HEK293 (cell line): ENCODE measurements around the gene TMED9.

Experiments
- GLI4 ChIP-seq: fragments of 450-650 bp; formaldehyde crosslinking; IDR thresholded peaks from 2 replicates; pipeline ENCODE4 v1.5.1; 2016; ENCODE audit warnings: missing biosample characterization, missing genetic modification characterization
- GLIS1 ChIP-seq: fragments of 450-650 bp; formaldehyde crosslinking; IDR thresholded peaks from 2 replicates; pipeline ENCODE4 v1.5.1; 2016; ENCODE audit warnings: missing biosample characterization, missing genetic modification characterization
- RBAK ChIP-seq: fragments of 450-650 bp; formaldehyde crosslinking; IDR thresholded peaks from 2 replicates; pipeline ENCODE4 v1.5.1; 2016; ENCODE audit warnings: missing biosample characterization, missing genetic modification characterization
- TCF7L2 ChIP-seq: IDR thresholded peaks from 2 replicates; pipeline ENCODE4 v1.6.1; 2011; ENCODE audit warnings: low read depth, mild to moderate bottlenecking, inconsistent platforms, low read length, moderate library complexity, borderline replicate concordance
- YY2 ChIP-seq: fragments of 450-650 bp; formaldehyde crosslinking; IDR thresholded peaks from 2 replicates; pipeline ENCODE4 v1.5.1; 2016; ENCODE audit warnings: missing biosample characterization, missing genetic modification characterization
- ZBTB48 ChIP-seq: fragments of 450-650 bp; formaldehyde crosslinking; IDR thresholded peaks from 2 replicates; pipeline ENCODE4 v1.5.1; 2016; ENCODE audit warnings: missing biosample characterization, missing genetic modification characterization
- ZEB2 ChIP-seq: fragments of 450-650 bp; formaldehyde crosslinking; IDR thresholded peaks from 2 replicates; pipeline ENCODE4 v1.5.1; 2016; ENCODE audit warnings: missing biosample characterization, missing genetic modification characterization
- ZFP41 ChIP-seq: fragments of 450-650 bp; formaldehyde crosslinking; IDR thresholded peaks from 2 replicates; pipeline ENCODE4 v1.5.1; 2016; ENCODE audit warnings: missing biosample characterization, missing genetic modification characterization, borderline replicate concordance
- ZNF211 ChIP-seq: fragments of 450-650 bp; formaldehyde crosslinking; IDR thresholded peaks from 2 replicates; pipeline ENCODE4 v1.5.1; 2016; ENCODE audit warnings: low read depth, missing biosample characterization, missing genetic modification characterization
- ZNF324 ChIP-seq: fragments of 450-650 bp; formaldehyde crosslinking; IDR thresholded peaks from 2 replicates; pipeline ENCODE4 v1.5.1; 2016; ENCODE audit warnings: missing biosample characterization, missing genetic modification characterization
- ZNF350 ChIP-seq: fragments of 450-650 bp; formaldehyde crosslinking; IDR thresholded peaks from 2 replicates; pipeline ENCODE4 v1.5.0; 2017; ENCODE audit warnings: missing biosample characterization, mild to moderate bottlenecking, missing genetic modification characterization
- ZNF426 ChIP-seq: fragments of 450-650 bp; formaldehyde crosslinking; IDR thresholded peaks from 2 replicates; pipeline ENCODE4 v1.5.1; 2017; ENCODE audit warnings: missing biosample characterization, missing genetic modification characterization, mild to moderate bottlenecking, inconsistent platforms, moderate library complexity
- ZNF561 ChIP-seq: fragments of 450-650 bp; IDR thresholded peaks from 2 replicates; pipeline ENCODE4 v1.5.1; 2018; ENCODE audit warnings: missing biosample characterization, missing genetic modification characterization, borderline replicate concordance
- ZNF585B ChIP-seq: fragments of 450-650 bp; formaldehyde crosslinking; IDR thresholded peaks from 2 replicates; pipeline ENCODE4 v1.5.1; 2016; ENCODE audit warnings: missing biosample characterization, missing genetic modification characterization
- ZNF600 ChIP-seq: fragments of 450-650 bp; formaldehyde crosslinking; IDR thresholded peaks from 2 replicates; pipeline ENCODE4 v1.5.1; 2016; ENCODE audit warnings: missing biosample characterization, missing genetic modification characterization
- ZNF654 ChIP-seq: fragments of 450-650 bp; formaldehyde crosslinking; IDR thresholded peaks from 2 replicates; pipeline ENCODE4 v1.5.1; 2016; ENCODE audit warnings: low read depth, missing biosample characterization, missing genetic modification characterization
- ZNF791 ChIP-seq: fragments of 450-650 bp; formaldehyde crosslinking; IDR thresholded peaks from 2 replicates; pipeline ENCODE4 v1.5.1; 2016; ENCODE audit warnings: missing biosample characterization, missing genetic modification characterization
- TF ChIP-seq, protein P1 (sequence below): fragments of 450-650 bp; formaldehyde crosslinking; IDR thresholded peaks from 2 replicates; pipeline ENCODE4 v1.5.1; 2016; ENCODE audit warnings: missing biosample characterization, missing genetic modification characterization
- TF ChIP-seq, protein P2 (sequence below): fragments of 450-650 bp; formaldehyde crosslinking; IDR thresholded peaks from 2 replicates; pipeline ENCODE4 v1.5.1; 2016; ENCODE audit warnings: missing biosample characterization, missing genetic modification characterization
- TF ChIP-seq, protein P3 (sequence below): fragments of 450-650 bp; formaldehyde crosslinking; IDR thresholded peaks from 2 replicates; pipeline ENCODE4 v1.5.1; 2016; ENCODE audit warnings: missing biosample characterization, missing genetic modification characterization
- TF ChIP-seq, protein P4 (sequence below): fragments of 450-650 bp; formaldehyde crosslinking; conservative IDR thresholded peaks from 2 replicates; pipeline ENCODE4 v1.5.1; 2016; ENCODE audit warnings: low read depth, missing biosample characterization, missing genetic modification characterization
- TF ChIP-seq, protein P5 (sequence below): fragments of 450-650 bp; formaldehyde crosslinking; IDR thresholded peaks from 2 replicates; pipeline ENCODE4 v1.5.1; 2016; ENCODE audit warnings: missing biosample characterization, missing genetic modification characterization, borderline replicate concordance

Gene TMED9

DNA sequence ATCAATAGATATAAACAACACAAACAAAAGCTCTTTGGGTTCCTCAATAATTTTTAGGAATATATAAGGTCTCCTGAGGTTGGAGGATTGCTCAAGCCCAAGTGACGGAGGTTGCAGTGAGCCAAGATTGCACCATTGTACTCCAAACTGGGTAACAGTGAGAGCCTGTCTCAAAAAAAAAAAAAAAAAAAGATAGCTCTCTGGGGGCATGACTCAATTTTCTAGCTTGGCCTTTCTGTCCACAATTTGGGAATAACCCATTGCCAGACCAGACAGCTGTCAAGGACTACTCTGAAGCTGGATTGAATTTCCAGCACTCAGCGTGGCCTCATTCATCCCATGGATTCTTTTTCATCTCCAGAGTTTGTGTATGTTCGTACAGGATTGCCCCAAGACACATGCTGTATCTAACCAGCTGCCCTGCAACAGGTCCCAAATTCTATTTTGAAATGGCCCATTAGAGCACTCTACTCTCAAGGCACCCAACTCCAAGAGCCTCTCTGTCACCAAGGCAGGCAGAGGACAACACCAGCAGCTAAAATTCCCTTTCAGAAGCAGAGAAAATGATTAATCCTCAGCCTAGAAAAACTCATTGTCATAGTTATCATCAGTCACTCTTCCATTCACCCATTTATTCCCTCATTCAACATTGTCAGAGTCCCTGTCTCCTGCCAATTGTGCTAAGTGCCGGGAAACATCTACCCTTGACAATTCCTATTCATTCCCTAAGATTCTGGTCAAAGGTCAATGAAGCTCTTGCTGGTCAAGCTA lies 46.3 kb upstream of the TMED9 start (continued):
- TF ChIP-seq ZFP41 (tag by site-specific recombination) (no peak), YY2 (no peak), RBAK (tag by site-specific recombination) (no peak), ZNF350 (no peak), GLIS1 (tag by site-specific recombination) (no peak), ZEB2 (tag by site-specific recombination) (peak; percentile 79), GLI4 (no peak), ZNF654 (tag by site-specific recombination) (no peak), ZNF600 (tag by site-specific recombination) (peak; percentile 73), ZNF585B (tag by site-specific recombination) (no peak), ZNF211 (tag by site-specific recombination) (no peak), ZNF791 (tag by site-specific recombination) (no peak), ZNF426 (no peak), ZBTB48 (tag by site-specific recombination) (no peak), TCF7L2 (no peak), ZNF561 (tag by site-specific recombination) (no peak), ZNF324 (peak; percentile 64; the same call in 1 of the 2 replicates)
- TF ChIP-seq, protein P1, sequence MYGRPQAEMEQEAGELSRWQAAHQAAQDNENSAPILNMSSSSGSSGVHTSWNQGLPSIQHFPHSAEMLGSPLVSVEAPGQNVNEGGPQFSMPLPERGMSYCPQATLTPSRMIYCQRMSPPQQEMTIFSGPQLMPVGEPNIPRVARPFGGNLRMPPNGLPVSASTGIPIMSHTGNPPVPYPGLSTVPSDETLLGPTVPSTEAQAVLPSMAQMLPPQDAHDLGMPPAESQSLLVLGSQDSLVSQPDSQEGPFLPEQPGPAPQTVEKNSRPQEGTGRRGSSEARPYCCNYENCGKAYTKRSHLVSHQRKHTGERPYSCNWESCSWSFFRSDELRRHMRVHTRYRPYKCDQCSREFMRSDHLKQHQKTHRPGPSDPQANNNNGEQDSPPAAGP: no peak
- TF ChIP-seq, protein P2, sequence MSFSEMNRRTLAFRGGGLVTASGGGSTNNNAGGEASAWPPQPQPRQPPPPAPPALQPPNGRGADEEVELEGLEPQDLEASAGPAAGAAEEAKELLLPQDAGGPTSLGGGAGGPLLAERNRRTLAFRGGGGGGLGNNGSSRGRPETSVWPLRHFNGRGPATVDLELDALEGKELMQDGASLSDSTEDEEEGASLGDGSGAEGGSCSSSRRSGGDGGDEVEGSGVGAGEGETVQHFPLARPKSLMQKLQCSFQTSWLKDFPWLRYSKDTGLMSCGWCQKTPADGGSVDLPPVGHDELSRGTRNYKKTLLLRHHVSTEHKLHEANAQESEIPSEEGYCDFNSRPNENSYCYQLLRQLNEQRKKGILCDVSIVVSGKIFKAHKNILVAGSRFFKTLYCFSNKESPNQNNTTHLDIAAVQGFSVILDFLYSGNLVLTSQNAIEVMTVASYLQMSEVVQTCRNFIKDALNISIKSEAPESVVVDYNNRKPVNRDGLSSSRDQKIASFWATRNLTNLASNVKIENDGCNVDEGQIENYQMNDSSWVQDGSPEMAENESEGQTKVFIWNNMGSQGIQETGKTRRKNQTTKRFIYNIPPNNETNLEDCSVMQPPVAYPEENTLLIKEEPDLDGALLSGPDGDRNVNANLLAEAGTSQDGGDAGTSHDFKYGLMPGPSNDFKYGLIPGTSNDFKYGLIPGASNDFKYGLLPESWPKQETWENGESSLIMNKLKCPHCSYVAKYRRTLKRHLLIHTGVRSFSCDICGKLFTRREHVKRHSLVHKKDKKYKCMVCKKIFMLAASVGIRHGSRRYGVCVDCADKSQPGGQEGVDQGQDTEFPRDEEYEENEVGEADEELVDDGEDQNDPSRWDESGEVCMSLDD: no peak
- TF ChIP-seq, protein P3, sequence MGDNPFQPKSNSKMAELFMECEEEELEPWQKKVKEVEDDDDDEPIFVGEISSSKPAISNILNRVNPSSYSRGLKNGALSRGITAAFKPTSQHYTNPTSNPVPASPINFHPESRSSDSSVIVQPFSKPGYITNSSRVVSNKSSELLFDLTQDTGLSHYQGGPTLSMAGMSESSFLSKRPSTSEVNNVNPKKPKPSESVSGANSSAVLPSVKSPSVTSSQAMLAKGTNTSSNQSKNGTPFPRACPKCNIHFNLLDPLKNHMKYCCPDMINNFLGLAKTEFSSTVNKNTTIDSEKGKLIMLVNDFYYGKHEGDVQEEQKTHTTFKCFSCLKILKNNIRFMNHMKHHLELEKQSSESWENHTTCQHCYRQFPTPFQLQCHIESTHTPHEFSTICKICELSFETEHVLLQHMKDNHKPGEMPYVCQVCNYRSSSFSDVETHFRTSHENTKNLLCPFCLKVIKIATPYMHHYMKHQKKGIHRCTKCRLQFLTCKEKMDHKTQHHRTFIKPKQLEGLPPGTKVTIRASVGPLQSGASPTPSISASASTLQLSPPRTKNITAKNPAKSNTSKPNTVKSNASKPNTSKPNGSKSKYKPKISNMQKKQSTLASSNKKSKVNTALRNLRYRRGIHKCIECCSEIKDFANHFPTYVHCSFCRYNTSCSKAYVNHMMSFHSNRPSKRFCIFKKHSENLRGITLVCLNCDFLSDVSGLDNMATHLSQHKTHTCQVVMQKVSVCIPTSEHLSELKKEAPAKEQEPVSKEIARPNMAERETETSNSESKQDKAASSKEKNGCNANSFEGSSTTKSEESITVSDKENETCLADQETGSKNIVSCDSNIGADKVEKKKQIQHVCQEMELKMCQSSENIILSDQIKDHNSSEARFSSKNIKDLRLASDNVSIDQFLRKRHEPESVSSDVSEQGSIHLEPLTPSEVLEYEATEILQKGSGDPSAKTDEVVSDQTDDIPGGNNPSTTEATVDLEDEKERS (tag by site-specific recombination): no peak
- TF ChIP-seq, protein P4, sequence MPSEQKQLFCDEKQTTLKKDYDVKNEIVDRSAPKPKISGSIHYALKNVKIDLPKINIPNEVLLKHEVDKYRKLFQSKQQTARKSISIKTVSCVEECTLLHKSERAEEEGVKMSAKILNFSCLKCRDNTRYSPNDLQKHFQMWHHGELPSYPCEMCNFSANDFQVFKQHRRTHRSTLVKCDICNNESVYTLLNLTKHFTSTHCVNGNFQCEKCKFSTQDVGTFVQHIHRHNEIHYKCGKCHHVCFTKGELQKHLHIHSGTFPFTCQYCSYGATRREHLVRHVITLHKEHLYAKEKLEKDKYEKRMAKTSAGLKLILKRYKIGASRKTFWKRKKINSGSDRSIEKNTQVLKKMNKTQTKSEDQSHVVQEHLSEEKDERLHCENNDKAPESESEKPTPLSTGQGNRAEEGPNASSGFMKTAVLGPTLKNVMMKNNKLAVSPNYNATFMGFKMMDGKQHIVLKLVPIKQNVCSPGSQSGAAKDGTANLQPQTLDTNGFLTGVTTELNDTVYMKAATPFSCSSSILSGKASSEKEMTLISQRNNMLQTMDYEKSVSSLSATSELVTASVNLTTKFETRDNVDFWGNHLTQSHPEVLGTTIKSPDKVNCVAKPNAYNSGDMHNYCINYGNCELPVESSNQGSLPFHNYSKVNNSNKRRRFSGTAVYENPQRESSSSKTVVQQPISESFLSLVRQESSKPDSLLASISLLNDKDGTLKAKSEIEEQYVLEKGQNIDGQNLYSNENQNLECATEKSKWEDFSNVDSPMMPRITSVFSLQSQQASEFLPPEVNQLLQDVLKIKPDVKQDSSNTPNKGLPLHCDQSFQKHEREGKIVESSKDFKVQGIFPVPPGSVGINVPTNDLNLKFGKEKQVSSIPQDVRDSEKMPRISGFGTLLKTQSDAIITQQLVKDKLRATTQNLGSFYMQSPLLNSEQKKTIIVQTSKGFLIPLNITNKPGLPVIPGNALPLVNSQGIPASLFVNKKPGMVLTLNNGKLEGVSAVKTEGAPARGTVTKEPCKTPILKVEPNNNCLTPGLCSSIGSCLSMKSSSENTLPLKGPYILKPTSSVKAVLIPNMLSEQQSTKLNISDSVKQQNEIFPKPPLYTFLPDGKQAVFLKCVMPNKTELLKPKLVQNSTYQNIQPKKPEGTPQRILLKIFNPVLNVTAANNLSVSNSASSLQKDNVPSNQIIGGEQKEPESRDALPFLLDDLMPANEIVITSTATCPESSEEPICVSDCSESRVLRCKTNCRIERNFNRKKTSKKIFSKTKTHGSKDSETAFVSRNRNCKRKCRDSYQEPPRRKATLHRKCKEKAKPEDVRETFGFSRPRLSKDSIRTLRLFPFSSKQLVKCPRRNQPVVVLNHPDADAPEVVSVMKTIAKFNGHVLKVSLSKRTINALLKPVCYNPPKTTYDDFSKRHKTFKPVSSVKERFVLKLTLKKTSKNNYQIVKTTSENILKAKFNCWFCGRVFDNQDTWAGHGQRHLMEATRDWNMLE: 0 out of 2 replicates have a peak, but pooled peaks have one; percentile 18
- TF ChIP-seq, protein P5, sequence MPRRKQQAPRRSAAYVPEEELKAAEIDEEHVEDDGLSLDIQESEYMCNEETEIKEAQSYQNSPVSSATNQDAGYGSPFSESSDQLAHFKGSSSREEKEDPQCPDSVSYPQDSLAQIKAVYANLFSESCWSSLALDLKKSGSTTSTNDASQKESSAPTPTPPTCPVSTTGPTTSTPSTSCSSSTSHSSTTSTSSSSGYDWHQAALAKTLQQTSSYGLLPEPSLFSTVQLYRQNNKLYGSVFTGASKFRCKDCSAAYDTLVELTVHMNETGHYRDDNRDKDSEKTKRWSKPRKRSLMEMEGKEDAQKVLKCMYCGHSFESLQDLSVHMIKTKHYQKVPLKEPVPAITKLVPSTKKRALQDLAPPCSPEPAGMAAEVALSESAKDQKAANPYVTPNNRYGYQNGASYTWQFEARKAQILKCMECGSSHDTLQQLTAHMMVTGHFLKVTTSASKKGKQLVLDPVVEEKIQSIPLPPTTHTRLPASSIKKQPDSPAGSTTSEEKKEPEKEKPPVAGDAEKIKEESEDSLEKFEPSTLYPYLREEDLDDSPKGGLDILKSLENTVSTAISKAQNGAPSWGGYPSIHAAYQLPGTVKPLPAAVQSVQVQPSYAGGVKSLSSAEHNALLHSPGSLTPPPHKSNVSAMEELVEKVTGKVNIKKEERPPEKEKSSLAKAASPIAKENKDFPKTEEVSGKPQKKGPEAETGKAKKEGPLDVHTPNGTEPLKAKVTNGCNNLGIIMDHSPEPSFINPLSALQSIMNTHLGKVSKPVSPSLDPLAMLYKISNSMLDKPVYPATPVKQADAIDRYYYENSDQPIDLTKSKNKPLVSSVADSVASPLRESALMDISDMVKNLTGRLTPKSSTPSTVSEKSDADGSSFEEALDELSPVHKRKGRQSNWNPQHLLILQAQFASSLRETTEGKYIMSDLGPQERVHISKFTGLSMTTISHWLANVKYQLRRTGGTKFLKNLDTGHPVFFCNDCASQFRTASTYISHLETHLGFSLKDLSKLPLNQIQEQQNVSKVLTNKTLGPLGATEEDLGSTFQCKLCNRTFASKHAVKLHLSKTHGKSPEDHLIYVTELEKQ (tag by site-specific recombination): no peak; the same call in 1 of the 2 replicates
